HFFc6 (cell line): ENCODE measurements around the gene PANK1. TPM values are rescaled to one million over a fixed set of nuclear protein-coding genes. Genes with fewer than 3 reads are reported as not detected.

Experiments used
- DNase-seq: peaks from one replicate; pipeline ENCODE4 v3.0.0-alpha.2; 2018
- H3K27ac Mint-ChIP-seq: 2 replicates; pipeline ENCODE4 v1.8.0; 2020; ENCODE audit warnings: mild to moderate bottlenecking, mixed read lengths
- H3K27me3 Mint-ChIP-seq: 2 replicates; pipeline ENCODE4 v1.8.0; 2021; ENCODE audit warnings: mild to moderate bottlenecking, moderate library complexity, mixed read lengths; ENCODE audit not compliant: insufficient read depth
- H3K36me3 Mint-ChIP-seq: 2 replicates; pipeline ENCODE4 v1.8.0; 2021; ENCODE audit warnings: low read depth, mixed read lengths
- H3K4me1 Mint-ChIP-seq: 2 replicates; pipeline ENCODE4 v1.8.0; 2020; ENCODE audit warnings: low read depth, mixed read lengths
- H3K4me3 Mint-ChIP-seq: 2 replicates; pipeline ENCODE4 v1.8.0; 2020; ENCODE audit warnings: mild to moderate bottlenecking, moderate library complexity, mixed read lengths
- H3K9me3 Mint-ChIP-seq: 2 replicates; pipeline ENCODE4 v1.8.0; 2020; ENCODE audit warnings: mild to moderate bottlenecking, mixed read lengths
- CTCF ChIP-seq: fragments of 200-600 bp; sonication (generic); IDR thresholded peaks from 2 replicates; pipeline ENCODE4 v1.5.0; 2021; ENCODE audit warnings: antibody characterized with exemption, mild to moderate bottlenecking
- total RNA-seq, 6 experiments: library from RNA; stranded (reverse); fragmentation: NEBNext Ultra II Directional; extraction: Animal tissue kit (Norgen Biotek cat#: 25700); gene quantifications; 2 replicates in 1 of 6; 3 replicates in 5 of 6; pipeline ENCODE4 v1.2.3, GENCODE V29; 2021

Gene PANK1
- total RNA-seq, 6 experiments from 2014 or later, result 3.8 to 4.7 (median 4.3) TPM

- no peak overlapping the region for H3K27ac Mint-ChIP-seq
- H3K4me1 Mint-ChIP-seq, result peaks cover 32% of the 10 kb centered on the region
- H3K36me3 Mint-ChIP-seq, result peaks cover 28% of the 10 kb centered on the region
- H3K4me3 Mint-ChIP-seq, result no peak overlapping the region
- DNase-seq, result no peak
- TF ChIP-seq CTCF, result no peak
- no peaks in the 10 kb centered on the region for H3K27me3 Mint-ChIP-seq
- no peaks in the 10 kb centered on the region for H3K9me3 Mint-ChIP-seq
Observed at GRCh38 chr10:89593043-89593442, 52.0 kb downstream of the PANK1 start.

DNA sequence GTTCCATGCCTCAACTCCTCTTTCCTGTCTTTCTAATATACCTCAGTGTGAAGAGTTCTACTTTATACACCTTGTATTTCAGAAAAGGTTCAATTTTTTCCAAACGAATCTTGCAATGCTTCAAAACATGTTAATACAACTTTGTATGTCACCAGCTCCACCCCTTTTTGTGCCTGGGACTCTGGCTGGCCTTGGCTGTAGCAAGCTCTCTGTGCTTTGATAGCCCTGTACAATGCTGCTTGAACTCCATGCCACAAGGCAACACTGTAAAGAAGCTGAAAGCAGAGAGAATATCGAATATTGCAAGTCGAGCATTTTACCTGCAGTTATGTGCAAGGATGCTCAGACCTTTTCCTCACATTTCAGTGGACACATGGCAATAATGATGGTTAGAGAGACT is 52.5 kb downstream of the PANK1 start:
- Mint-ChIP-seq H3K4me3 (no peak overlapping the region), H3K4me1 (peaks cover 32% of the 10 kb centered on the region), H3K27ac (no peak overlapping the region), H3K27me3 (no peaks in the 10 kb centered on the region), H3K36me3 (peaks cover 32% of the 10 kb centered on the region), H3K9me3 (no peaks in the 10 kb centered on the region)
- DNase-seq, result no peak
- TF ChIP-seq CTCF, result no peak

GRCh38 chr10:89591796-89592271 is 53.2 kb downstream of the PANK1 start:
- no peak for TF ChIP-seq CTCF
- peaks cover 32% of the 10 kb centered on the region for H3K4me1 Mint-ChIP-seq
- H3K4me3 Mint-ChIP-seq, result no peak overlapping the region
- peaks cover 32% of the 10 kb centered on the region for H3K36me3 Mint-ChIP-seq
- H3K27me3 Mint-ChIP-seq, result no peaks in the 10 kb centered on the region
- H3K27ac Mint-ChIP-seq, result 0 out of 2 replicates have a peak overlapping the region, but pooled peaks have one; percentile 9
- H3K9me3 Mint-ChIP-seq, result no peaks in the 10 kb centered on the region
- DNase-seq, result no peak

DNA sequence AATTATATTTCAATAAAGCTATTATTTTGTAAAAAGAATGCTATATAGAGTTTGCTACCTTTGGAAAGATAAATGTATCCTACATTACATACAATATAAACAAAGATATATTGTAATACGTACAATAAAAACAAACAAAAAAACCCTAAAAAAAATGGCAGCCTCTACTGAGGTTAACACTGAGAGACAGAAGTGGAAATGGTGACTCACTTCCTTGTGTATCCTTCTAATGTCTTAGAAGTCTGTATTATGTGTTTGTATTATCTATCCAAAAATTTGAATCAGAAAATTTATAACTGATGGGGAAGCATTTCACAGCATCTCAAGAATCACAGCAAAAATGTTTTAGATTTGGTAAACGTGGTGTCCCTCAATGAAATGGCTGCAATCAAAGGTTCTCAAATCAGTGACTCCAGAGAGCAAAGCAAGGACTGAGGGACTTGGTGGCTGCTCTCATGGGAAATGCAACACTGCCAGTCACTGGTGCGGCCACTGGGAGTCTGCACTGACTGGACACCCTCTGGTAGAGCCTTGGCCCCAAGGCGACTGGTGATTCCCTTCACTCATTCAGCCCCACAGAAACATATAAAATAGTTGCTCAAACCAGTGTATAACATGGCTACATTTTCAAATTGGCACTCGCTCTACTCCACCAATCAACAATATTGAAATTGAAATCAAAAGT is 53.8 kb downstream of the PANK1 start:
- Mint-ChIP-seq H3K4me1 (peaks cover 32% of the 10 kb centered on the region), H3K4me3 (no peak overlapping the region), H3K36me3 (peaks cover 32% of the 10 kb centered on the region), H3K27me3 (no peaks in the 10 kb centered on the region), H3K27ac (no peak overlapping the region), H3K9me3 (no peaks in the 10 kb centered on the region)
- no peak for TF ChIP-seq CTCF
- no peak for DNase-seq

DNA sequence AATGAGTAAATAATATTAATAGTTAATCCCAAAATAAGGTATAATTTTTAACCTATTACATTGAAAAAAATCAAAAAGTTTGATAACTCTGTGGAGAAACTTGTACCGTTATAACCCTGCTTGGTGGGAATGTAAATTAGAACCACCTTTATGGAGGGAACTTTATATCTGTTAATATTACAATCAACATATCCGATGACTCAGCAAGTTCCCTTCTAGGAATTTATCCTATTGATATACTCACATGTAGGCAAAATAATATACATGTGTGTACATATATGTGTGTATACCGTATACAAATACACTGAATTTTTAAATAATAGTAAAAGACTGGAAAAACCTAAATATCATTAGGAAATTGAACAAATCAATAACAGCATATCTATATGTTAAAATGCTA is 54.7 kb downstream of the PANK1 start:
- Mint-ChIP-seq H3K27me3 (no peaks in the 10 kb centered on the region), H3K4me3 (no peak overlapping the region), H3K4me1 (peaks cover 32% of the 10 kb centered on the region), H3K27ac (no peak overlapping the region), H3K36me3 (peaks cover 32% of the 10 kb centered on the region), H3K9me3 (no peaks in the 10 kb centered on the region)
- no peak for DNase-seq
- no peak for TF ChIP-seq CTCF
